Uterus (tissue), 4 donors: ENCODE measurements around the gene ASPRV1. TPM values are rescaled to one million over a fixed set of nuclear protein-coding genes. Genes with fewer than 3 reads are reported as not detected.

Experiments
- DNase-seq, 2 donors: peaks; one replicate each; pipeline ENCODE4 v3.0.0-alpha.2; 2019 to 2020
- H3K27ac ChIP-seq, 2 donors: fragments of 200-600 bp; sonication (generic); 1 replicate in 1 of 2; 2 replicates in 1 of 2; pipeline ENCODE4 v1.5.1; 2016 to 2018
- H3K27me3 ChIP-seq, 2 donors: fragments of 200-600 bp; sonication (generic); one replicate each; pipeline ENCODE4 v1.5.1; 2018 to 2019; ENCODE audit warnings: control low read depth in 1 of 2
- H3K36me3 ChIP-seq, 2 donors: fragments of 200-600 bp; sonication (generic); one replicate each; pipeline ENCODE4 v1.5.1; 2019; ENCODE audit warnings: control low read depth in 1 of 2
- H3K4me1 ChIP-seq, 2 donors: fragments of 200-600 bp; sonication (generic); one replicate each; pipeline ENCODE4 v1.5.1; 2018 to 2019; ENCODE audit warnings: control low read depth in 1 of 2
- H3K4me3 ChIP-seq, 2 donors: fragments of 200-600 bp; sonication (generic); 1 replicate in 1 of 2; 2 replicates in 1 of 2; pipeline ENCODE4 v1.5.1; 2018 to 2019; ENCODE audit warnings: mild to moderate bottlenecking in 1 of 2
- H3K9me3 ChIP-seq, 2 donors: fragments of 200-600 bp; sonication (generic); one replicate each; pipeline ENCODE4 v1.5.1; 2019; ENCODE audit warnings: control low read depth in 1 of 2
- CTCF ChIP-seq, 4 experiments: fragments of 200-600 bp in 2 of 4; fragments of 450-650 bp in 2 of 4; sonication (generic) in 2 of 4; IDR thresholded peaks; one replicate each; pipeline ENCODE4 v1.5.1; 2016 to 2019; ENCODE audit warnings: antibody characterized with exemption in 4 of 4, mild to moderate bottlenecking in 2 of 4, moderate library complexity in 1 of 4
- POLR2A ChIP-seq, 2 donors: fragments of 450-650 bp; IDR thresholded peaks; one replicate each; pipeline ENCODE4 v1.6.1; 2016; ENCODE audit warnings: antibody characterized with exemption in 2 of 2, mild to moderate bottlenecking in 1 of 2, moderate library complexity in 1 of 2
- intact Hi-C: fragments of 100-400 bp; cut with DNase I; formaldehyde crosslinking; loops from one replicate; pipeline ENCODE4 v1.15.1; 2023; ENCODE audit warnings: low total_unique reads
- total RNA-seq, 4 donors: library from RNA; depleted of rRNA in 3 of 4; stranded (reverse); fragments of >200 nt in 3 of 4; gene quantifications; one replicate each; pipeline versions ENCODE4 v1.1.0 to v1.2.4, GENCODE V29; 2014 to 2023
- donor health status: DM: yes; HTN: yes; CAD: no.

ASPRV1 gene
- total RNA-seq, 4 donors from 2014 or later, result 4.4 to 8.1 (median 5.2) TPM; not detected in 1

DNA sequence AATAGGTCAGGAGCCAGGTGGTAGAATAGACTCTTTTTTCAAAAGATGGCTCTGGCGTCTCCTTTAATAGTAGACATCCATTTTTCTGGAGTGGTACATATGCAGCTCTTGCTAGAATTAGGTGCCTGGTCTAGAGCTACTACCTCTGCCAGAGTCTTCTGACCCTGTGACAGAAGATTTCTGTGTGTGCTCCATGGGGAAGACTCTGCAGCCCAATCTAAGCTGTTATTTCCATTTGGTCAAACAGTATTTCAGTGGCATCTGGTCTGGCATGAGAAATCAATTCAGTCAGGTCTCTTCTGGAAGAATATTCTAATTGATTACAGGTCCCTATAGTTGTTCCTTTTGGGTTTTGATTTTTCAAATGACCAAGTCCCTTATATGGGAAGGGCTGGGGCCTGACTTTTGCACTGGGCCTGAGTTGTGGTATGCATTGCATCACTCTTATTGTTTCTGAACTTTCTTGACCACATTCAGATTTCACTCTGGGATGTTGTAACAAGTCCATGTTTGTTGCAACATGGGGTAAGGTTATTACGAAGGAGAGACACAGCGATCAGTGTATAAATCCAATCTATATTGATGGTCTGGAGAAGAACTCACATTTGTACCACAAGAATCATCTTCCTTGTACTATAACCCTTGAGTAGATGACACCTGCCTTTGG is 34.4 kb downstream of the ASPRV1 start:
- H3K36me3 ChIP-seq, result no peaks in the 10 kb centered on the region
- no peak for DNase-seq
- H3K4me1 ChIP-seq, result no peaks in the 10 kb centered on the region
- TF ChIP-seq CTCF (IDR thresholded peaks at IDR 0.05) (no peak), POLR2A (IDR thresholded peaks at IDR 0.05) (no peak)
- intact Hi-C loops, result no loop called here
- no peaks in the 10 kb centered on the region for H3K9me3 ChIP-seq
- H3K4me3 ChIP-seq, result no peak overlapping the region
- no peak overlapping the region for H3K27ac ChIP-seq
- H3K27me3 ChIP-seq, result no peaks in the 10 kb centered on the region

DNA sequence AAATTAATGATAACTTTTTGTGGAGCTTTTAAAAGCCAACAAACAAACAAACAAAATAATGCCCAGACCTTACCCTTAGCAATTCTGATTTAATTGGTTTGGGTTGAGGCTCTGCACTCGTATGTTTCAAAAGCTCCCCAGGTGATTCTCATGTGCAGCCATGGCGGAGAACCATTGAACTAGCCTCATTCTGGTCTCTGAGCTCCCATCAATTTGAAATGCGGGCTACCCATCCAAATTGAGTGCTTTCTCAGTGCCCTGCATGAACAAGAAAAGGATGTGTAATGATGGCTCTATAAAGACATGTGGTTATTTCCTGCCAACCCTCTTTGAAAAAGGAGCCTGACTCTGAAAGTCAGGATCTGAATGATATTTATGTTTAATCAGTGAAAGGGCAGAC is 38.3 kb downstream of the ASPRV1 start:
- H3K36me3 ChIP-seq, result no peaks in the 10 kb centered on the region
- intact Hi-C loops, result no loop called here

GRCh38 chr2:69918401-69918800 is 43.0 kb downstream of the ASPRV1 start:
- TF ChIP-seq POLR2A (IDR thresholded peaks at IDR 0.05) (no peak), CTCF (IDR thresholded peaks at IDR 0.05) (no peak)
- Histone ChIP-seq H3K9me3 (no peaks in the 10 kb centered on the region), H3K27me3 (no peaks in the 10 kb centered on the region), H3K36me3 (no peaks in the 10 kb centered on the region), H3K4me3 (no peak overlapping the region), H3K4me1 (no peaks in the 10 kb centered on the region), H3K27ac (peak overlapping the region; percentile 57 to 65)
- intact Hi-C loops, result loop anchor here (10.0 kb wide), 1 partner anchor 146 kb away; no protein-coding TSS in a partner anchor
- DNase-seq, result no peak

More for the DNA sequence above, 38.3 kb downstream of the ASPRV1 start:
- H3K9me3 ChIP-seq, result no peaks in the 10 kb centered on the region
- H3K4me3 ChIP-seq, result no peak overlapping the region
- TF ChIP-seq POLR2A (IDR thresholded peaks at IDR 0.05) (no peak), CTCF (IDR thresholded peaks at IDR 0.05) (no peak)
- H3K27ac ChIP-seq, result no peak overlapping the region
- H3K27me3 ChIP-seq, result no peaks in the 10 kb centered on the region
- H3K4me1 ChIP-seq, result no peaks in the 10 kb centered on the region
- no peak for DNase-seq

DNA sequence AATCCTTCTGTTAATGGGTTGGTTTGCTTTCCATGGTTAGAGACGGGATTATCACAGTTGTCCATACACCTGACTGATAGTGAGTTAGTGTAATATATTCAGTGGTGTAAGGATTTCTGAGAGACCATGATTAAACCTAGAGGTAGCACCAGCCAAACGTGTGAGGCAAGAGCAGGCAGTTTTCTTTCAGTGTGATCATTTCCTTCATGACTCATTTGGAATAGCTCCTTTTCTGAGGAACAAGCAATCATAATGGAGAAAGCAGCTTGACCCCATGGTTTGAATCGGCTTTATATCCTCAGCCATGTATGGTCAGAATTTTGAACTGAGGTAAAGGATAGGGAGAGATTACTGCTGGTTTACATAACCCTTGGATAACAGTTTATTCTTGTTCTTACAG is 43.6 kb downstream of the ASPRV1 start:
- Histone ChIP-seq H3K27ac (peak overlapping the region; percentile 57 to 65), H3K9me3 (no peaks in the 10 kb centered on the region)

More for the DNA sequence above, 43.6 kb downstream of the ASPRV1 start:
- Histone ChIP-seq H3K27me3 (no peaks in the 10 kb centered on the region), H3K36me3 (no peaks in the 10 kb centered on the region), H3K4me3 (no peak overlapping the region), H3K4me1 (no peaks in the 10 kb centered on the region)
- TF ChIP-seq POLR2A (IDR thresholded peaks at IDR 0.05) (peak in 1 of 2 donors; percentile 36), CTCF (IDR thresholded peaks at IDR 0.05) (no peak)
- intact Hi-C loops, result loop anchor here (10.0 kb wide), 1 partner anchor 147 kb away; no protein-coding TSS in a partner anchor
- peak in 1 of 2 donors; percentile 30 for DNase-seq
